H9 (cell line): ENCODE measurements around the gene PTGDR. TPM values are rescaled to one million over a fixed set of nuclear protein-coding genes. Genes with fewer than 3 reads are reported as not detected.

Source experiments
- DNase-seq: peaks from one replicate; pipeline ENCODE4 v3.0.0-alpha.2; 2017
- H2AFZ ChIP-seq: one replicate; pipeline ENCODE4 v1.6.1; 2013; ENCODE audit warnings: mild to moderate bottlenecking, low read length, control low read depth, moderate library complexity
- H2AK5ac ChIP-seq: 2 replicates; pipeline ENCODE4 v1.6.1; 2013; ENCODE audit warnings: low read length, control low read depth, mixed read lengths; ENCODE audit not compliant: insufficient read length
- H2BK120ac ChIP-seq: one replicate; pipeline ENCODE4 v1.6.1; 2013; ENCODE audit warnings: low read depth, mild to moderate bottlenecking, low read length, control low read depth, inconsistent platforms; ENCODE audit not compliant: poor library complexity, severe bottlenecking
- H2BK12ac ChIP-seq: 2 replicates; pipeline ENCODE4 v1.6.1; 2013; ENCODE audit warnings: low read length, control low read depth, mixed read lengths, low read depth; ENCODE audit not compliant: insufficient read length
- H2BK15ac ChIP-seq: 2 replicates; pipeline ENCODE4 v1.6.1; 2013; ENCODE audit warnings: low read depth, low read length, control low read depth
- H2BK20ac ChIP-seq: one replicate; pipeline ENCODE4 v1.6.1; 2013; ENCODE audit warnings: low read depth, mild to moderate bottlenecking, low read length, control low read depth, inconsistent platforms; ENCODE audit not compliant: poor library complexity, severe bottlenecking
- H2BK5ac ChIP-seq: 2 replicates; pipeline ENCODE4 v1.6.1; 2013; ENCODE audit warnings: low read length, control low read depth, mixed read lengths; ENCODE audit not compliant: insufficient read length
- H3K14ac ChIP-seq: 2 replicates; pipeline ENCODE4 v1.6.1; 2013; ENCODE audit warnings: low read length, control low read depth; ENCODE audit not compliant: insufficient read depth
- H3K18ac ChIP-seq: 2 replicates; pipeline ENCODE4 v1.6.1; 2013; ENCODE audit warnings: low read depth, mild to moderate bottlenecking, mixed read lengths, low read length, control low read depth; ENCODE audit not compliant: insufficient read length
- H3K23ac ChIP-seq: 2 replicates; pipeline ENCODE4 v1.6.1; 2013; ENCODE audit warnings: low read length, control low read depth, mixed read lengths, low read depth; ENCODE audit not compliant: insufficient read length
- H3K23me2 ChIP-seq: 2 replicates; pipeline ENCODE4 v1.6.1; 2013; ENCODE audit warnings: low read depth, mild to moderate bottlenecking, mixed read lengths, low read length, control low read depth; ENCODE audit not compliant: insufficient read length, poor library complexity, severe bottlenecking
- H3K27ac ChIP-seq: 2 replicates; pipeline ENCODE4 v1.5.1; 2013; ENCODE audit warnings: low read length, control low read depth, mixed read lengths, low read depth; ENCODE audit not compliant: insufficient read length
- H3K27me3 ChIP-seq: 2 replicates; pipeline ENCODE4 v1.6.1; 2013; ENCODE audit warnings: low read length, control low read depth, inconsistent platforms; ENCODE audit not compliant: insufficient read depth
- H3K4ac ChIP-seq: 2 replicates; pipeline ENCODE4 v1.6.1; 2013; ENCODE audit warnings: low read depth, mild to moderate bottlenecking, control low read depth, inconsistent platforms, low read length, moderate library complexity
- H3K4me1 ChIP-seq: 2 replicates; pipeline ENCODE4 v1.6.1; 2013; ENCODE audit warnings: low read length, control low read depth, inconsistent platforms; ENCODE audit not compliant: insufficient read depth
- H3K4me2 ChIP-seq: 2 replicates; pipeline ENCODE4 v1.6.1; 2013; ENCODE audit warnings: low read length, control low read depth, mixed read lengths; ENCODE audit not compliant: insufficient read length, insufficient read depth
- H3K56ac ChIP-seq: 2 replicates; pipeline ENCODE4 v1.6.1; 2013; ENCODE audit warnings: low read depth, mild to moderate bottlenecking, mixed read lengths, low read length, control low read depth; ENCODE audit not compliant: insufficient read length
- H3K79me1 ChIP-seq: 2 replicates; pipeline ENCODE4 v1.6.1; 2013; ENCODE audit warnings: low read depth, mild to moderate bottlenecking, moderate library complexity, low read length, control low read depth, inconsistent platforms; ENCODE audit not compliant: insufficient read depth, poor library complexity, severe bottlenecking
- H3K79me2 ChIP-seq: 2 replicates; pipeline ENCODE4 v1.6.1; 2013; ENCODE audit warnings: low read length, control low read depth, inconsistent platforms; ENCODE audit not compliant: insufficient read depth
- H3K9ac ChIP-seq: 2 replicates; pipeline ENCODE4 v1.6.1; 2013; ENCODE audit warnings: low read length, control low read depth, mixed read lengths; ENCODE audit not compliant: insufficient read length; ENCODE audit errors: extremely low read depth
- H3K9me3 ChIP-seq: one replicate; pipeline ENCODE4 v1.6.1; 2013; ENCODE audit warnings: low read depth, low read length, inconsistent platforms; ENCODE audit not compliant: control insufficient read depth
- H3T11ph ChIP-seq: one replicate; pipeline ENCODE4 v1.6.1; 2013; ENCODE audit warnings: mild to moderate bottlenecking, low read length, control low read depth, inconsistent platforms
- H4K20me1 ChIP-seq: one replicate; pipeline ENCODE4 v1.6.1; 2013; ENCODE audit not compliant: control insufficient read depth, insufficient read length, insufficient read depth
- H4K5ac ChIP-seq: 2 replicates; pipeline ENCODE4 v1.6.1; 2013; ENCODE audit warnings: low read depth, mild to moderate bottlenecking, mixed read lengths, low read length, control low read depth; ENCODE audit not compliant: insufficient read length
- H4K8ac ChIP-seq: replicated peaks from 2 replicates; pipeline ENCODE4 v1.6.1; 2013; ENCODE audit warnings: low read length, control low read depth, mixed read lengths, low read depth; ENCODE audit not compliant: insufficient read length
- H4K91ac ChIP-seq: 2 replicates; pipeline ENCODE4 v1.6.1; 2013; ENCODE audit warnings: low read depth, mild to moderate bottlenecking, moderate library complexity, mixed read lengths, low read length, control low read depth; ENCODE audit not compliant: insufficient read length
- H3K27ac Mint-ChIP-seq, 3 experiments: 2 replicates in 2 of 3; 3 replicates in 1 of 3; pipeline ENCODE4 v1.8.0; 2020 to 2021; ENCODE audit warnings: mixed read lengths in 3 of 3, mild to moderate bottlenecking in 1 of 3, moderate library complexity in 1 of 3
- H3K27me3 Mint-ChIP-seq: 2 replicates; pipeline ENCODE4 v1.8.0; 2021; ENCODE audit warnings: low read depth, mild to moderate bottlenecking, moderate library complexity, mixed read lengths
- H3K36me3 Mint-ChIP-seq, 3 experiments: 2 replicates in 2 of 3; 3 replicates in 1 of 3; pipeline ENCODE4 v1.8.0; 2020 to 2021; ENCODE audit warnings: low read depth in 3 of 3, mixed read lengths in 3 of 3; ENCODE audit not compliant: insufficient read depth in 1 of 3
- H3K4me1 Mint-ChIP-seq, 2 experiments: 2 replicates each; pipeline ENCODE4 v1.8.0; 2020; ENCODE audit warnings: mixed read lengths in 2 of 2
- H3K4me3 Mint-ChIP-seq, 2 experiments: 2 replicates in 1 of 2; 3 replicates in 1 of 2; pipeline ENCODE4 v1.8.0; 2020 to 2021; ENCODE audit warnings: mild to moderate bottlenecking in 2 of 2, mixed read lengths in 2 of 2, moderate library complexity in 1 of 2
- H3K9me3 Mint-ChIP-seq, 2 experiments: 2 replicates in 1 of 2; 3 replicates in 1 of 2; pipeline ENCODE4 v1.8.0; 2020; ENCODE audit warnings: mild to moderate bottlenecking in 2 of 2, mixed read lengths in 2 of 2, moderate library complexity in 1 of 2
- WGBS: extraction: QIAGEN DNeasy Blood & Tissue Kit; methylation state at CpG from one replicate; pipeline ENCODE4 v1.1.7; 2013; ENCODE audit warnings: missing lambda C conversion rate, low lambda C conversion rate, mixed read lengths; ENCODE audit not compliant: insufficient read length; ENCODE audit errors: extremely low coverage; 5-methylcytosine and 5-hydroxymethylcytosine counted together
- total RNA-seq: library from RNA; stranded (reverse); gene quantifications from 2 replicates; pipeline ENCODE4 v1.2.1, GENCODE V29; 2021
- TF ChIP-seq, protein P1 (sequence below): fragments of 200-600 bp; sonication (generic); conservative IDR thresholded peaks from 3 replicates; pipeline ENCODE4 v1.8.0; 2021; ENCODE audit warnings: antibody characterized with exemption, mild to moderate bottlenecking

The PTGDR gene
- total RNA-seq, 1 experiment from 2014 or later = not detected

DNA sequence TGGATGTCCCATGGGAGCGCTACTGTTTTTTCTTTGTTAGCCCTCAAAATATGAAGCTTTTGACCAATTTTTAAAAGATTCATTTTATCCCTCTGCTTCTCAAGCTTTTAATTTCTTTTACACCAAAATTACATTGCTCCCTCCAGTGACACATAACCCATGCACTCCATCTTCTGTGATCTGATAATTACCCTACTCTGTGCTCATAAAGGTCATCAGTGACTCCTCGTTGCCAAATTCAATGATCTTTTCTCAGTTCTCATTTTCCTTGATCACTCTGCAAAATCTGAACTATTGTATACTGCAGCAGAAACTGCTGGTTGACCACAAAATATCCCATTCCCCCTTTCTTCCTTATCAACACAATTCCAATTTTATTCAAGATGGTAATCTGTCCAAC is 8.7 kb upstream of the PTGDR start:
- H3K14ac ChIP-seq = no peak overlapping the region
- no peak overlapping the region for H3T11ph ChIP-seq
- no peak overlapping the region for H2BK12ac ChIP-seq
- no peaks in the 10 kb centered on the region for H3K4me1 ChIP-seq
- H3K23me2 ChIP-seq = no peaks in the 10 kb centered on the region
- TF ChIP-seq, protein P1, sequence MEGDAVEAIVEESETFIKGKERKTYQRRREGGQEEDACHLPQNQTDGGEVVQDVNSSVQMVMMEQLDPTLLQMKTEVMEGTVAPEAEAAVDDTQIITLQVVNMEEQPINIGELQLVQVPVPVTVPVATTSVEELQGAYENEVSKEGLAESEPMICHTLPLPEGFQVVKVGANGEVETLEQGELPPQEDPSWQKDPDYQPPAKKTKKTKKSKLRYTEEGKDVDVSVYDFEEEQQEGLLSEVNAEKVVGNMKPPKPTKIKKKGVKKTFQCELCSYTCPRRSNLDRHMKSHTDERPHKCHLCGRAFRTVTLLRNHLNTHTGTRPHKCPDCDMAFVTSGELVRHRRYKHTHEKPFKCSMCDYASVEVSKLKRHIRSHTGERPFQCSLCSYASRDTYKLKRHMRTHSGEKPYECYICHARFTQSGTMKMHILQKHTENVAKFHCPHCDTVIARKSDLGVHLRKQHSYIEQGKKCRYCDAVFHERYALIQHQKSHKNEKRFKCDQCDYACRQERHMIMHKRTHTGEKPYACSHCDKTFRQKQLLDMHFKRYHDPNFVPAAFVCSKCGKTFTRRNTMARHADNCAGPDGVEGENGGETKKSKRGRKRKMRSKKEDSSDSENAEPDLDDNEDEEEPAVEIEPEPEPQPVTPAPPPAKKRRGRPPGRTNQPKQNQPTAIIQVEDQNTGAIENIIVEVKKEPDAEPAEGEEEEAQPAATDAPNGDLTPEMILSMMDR = no peak
- H3K56ac ChIP-seq = no peak overlapping the region
- no peak overlapping the region for H4K91ac ChIP-seq
- no peaks in the 10 kb centered on the region for H3K9me3 ChIP-seq
- no peaks in the 10 kb centered on the region for H3K79me1 ChIP-seq
- whole genome bisulfite sequencing = no CpG with 5 or more reads among the region's 2 CpGs
- no peak overlapping the region for H3K4me2 ChIP-seq
- Mint-ChIP-seq H3K4me3 (no peak overlapping the region), H3K4me1 (peaks cover 5 to 6% of the 10 kb centered on the region in 2 experiments), H3K27ac (no peak overlapping the region), H3K9me3 (peaks cover 0 to 5% of the 10 kb centered on the region in 2 experiments; a peak in 2 of 5 replicates), H3K36me3 (no peaks in the 10 kb centered on the region), H3K27me3 (peaks cover 7% of the 10 kb centered on the region)
- H3K27me3 ChIP-seq = no peaks in the 10 kb centered on the region
- H2BK20ac ChIP-seq = no peak overlapping the region
- no peaks in the 10 kb centered on the region for H3K79me2 ChIP-seq
- no peaks in the 10 kb centered on the region for H4K20me1 ChIP-seq
- no peak overlapping the region for H2AFZ ChIP-seq
- H3K23ac ChIP-seq = no peak overlapping the region
- H3K18ac ChIP-seq = no peak overlapping the region
- H3K9ac ChIP-seq = no peak overlapping the region
- H2AK5ac ChIP-seq = no peak overlapping the region
- H3K4ac ChIP-seq = no peak overlapping the region
- no peak overlapping the region for H2BK5ac ChIP-seq
- no peak overlapping the region for H4K8ac ChIP-seq
- DNase-seq = no peak
- no peak overlapping the region for H2BK15ac ChIP-seq
- H3K27ac ChIP-seq = no peak overlapping the region
- H2BK120ac ChIP-seq = no peak overlapping the region
- H4K5ac ChIP-seq = no peak overlapping the region
